CD8-positive, alpha-beta memory T cell (primary cell): ENCODE results near the gene OR14C36. TPM values are rescaled to one million over a fixed set of nuclear protein-coding genes. Genes with fewer than 3 reads are reported as not detected.
"Not testable (repeated sequence)": the region's sequence is repeated elsewhere in the genome, so short reads cannot be mapped to it uniquely, and the experiment has no call there.

Source experiments
- CTCF ChIA-PET: fragments of 350-600 bp; sonication (Branson Sonifier 250); formaldehyde crosslinking; loops from one replicate; lab custom pipeline; 2021; ENCODE audit warnings: antibody characterized with exemption; lab: Charles Lee
- POLR2A ChIA-PET: fragments of 350-600 bp; sonication (Branson Sonifier 250); formaldehyde crosslinking; loops from one replicate; lab custom pipeline; 2021; ENCODE audit warnings: antibody characterized with exemption; lab: Charles Lee
- DNase-seq, 5 donors: peaks; one replicate each; pipeline versions ENCODE4 v3.0.0 to v3.0.0-alpha.2; 2020 to 2022; ENCODE audit warnings: mixed read lengths in 1 of 5
- H3K27ac ChIP-seq: one replicate; pipeline ENCODE4 v1.7.0; 2013; ENCODE audit warnings: low read depth, mild to moderate bottlenecking, low read length, moderate library complexity
- H3K27me3 ChIP-seq: 2 replicates; pipeline ENCODE4 v1.7.0; 2013; ENCODE audit warnings: low read length, mild to moderate bottlenecking; ENCODE audit not compliant: insufficient read depth, poor library complexity, severe bottlenecking
- H3K36me3 ChIP-seq: 2 replicates; pipeline ENCODE4 v1.7.0; 2013; ENCODE audit warnings: mild to moderate bottlenecking, low read length, moderate library complexity; ENCODE audit not compliant: insufficient read depth
- H3K4me1 ChIP-seq: 2 replicates; pipeline ENCODE4 v1.7.0; 2013; ENCODE audit warnings: mild to moderate bottlenecking, low read length, moderate library complexity; ENCODE audit not compliant: insufficient read depth
- H3K4me3 ChIP-seq: 2 replicates; pipeline ENCODE4 v1.7.0; 2013; ENCODE audit warnings: mild to moderate bottlenecking, low read length
- H3K9me3 ChIP-seq: 2 replicates; pipeline ENCODE4 v1.7.0; 2013; ENCODE audit warnings: mild to moderate bottlenecking, low read length
- H3K27ac Mint-ChIP-seq, 8 donors: one replicate each; pipeline ENCODE4 v1.8.0; 2020 to 2021; ENCODE audit warnings: mixed read lengths in 8 of 8, mild to moderate bottlenecking in 6 of 8, inconsistent platforms in 3 of 8, moderate library complexity in 3 of 8
- H3K27me3 Mint-ChIP-seq, 2 donors: one replicate each; pipeline ENCODE4 v1.8.0; 2020 to 2021; ENCODE audit warnings: mixed read lengths in 2 of 2, mild to moderate bottlenecking in 1 of 2, moderate library complexity in 1 of 2
- H3K36me3 Mint-ChIP-seq, 3 donors: one replicate each; pipeline ENCODE4 v1.8.0; 2020 to 2021; ENCODE audit warnings: mixed read lengths in 3 of 3, inconsistent platforms in 1 of 3, mild to moderate bottlenecking in 1 of 3
- H3K4me1 Mint-ChIP-seq, 3 donors: one replicate each; pipeline ENCODE4 v1.8.0; 2020 to 2021; ENCODE audit warnings: mixed read lengths in 3 of 3, inconsistent platforms in 1 of 3, mild to moderate bottlenecking in 1 of 3
- H3K4me3 Mint-ChIP-seq, 7 donors: one replicate each; pipeline ENCODE4 v1.8.0; 2020 to 2021; ENCODE audit warnings: mixed read lengths in 7 of 7, mild to moderate bottlenecking in 6 of 7, moderate library complexity in 4 of 7, inconsistent platforms in 2 of 7
- H3K9me3 Mint-ChIP-seq, 5 donors: one replicate each; pipeline ENCODE4 v1.8.0; 2020 to 2022; ENCODE audit warnings: mixed read lengths in 5 of 5, mild to moderate bottlenecking in 3 of 5, moderate library complexity in 2 of 5, inconsistent platforms in 1 of 5
- polyA plus RNA-seq: library from polyadenylated mRNA; unstranded; fragments of 300-500 nt; fragmentation: Illumina TruSeq; gene quantifications from one replicate; pipeline ENCODE4 v1.2.3, GENCODE V29; 2021
- total RNA-seq, 2 experiments: library from RNA; stranded (reverse); gene quantifications; one replicate each; pipeline ENCODE4 v1.2.3, GENCODE V29; 2021

Gene OR14C36, protein sequence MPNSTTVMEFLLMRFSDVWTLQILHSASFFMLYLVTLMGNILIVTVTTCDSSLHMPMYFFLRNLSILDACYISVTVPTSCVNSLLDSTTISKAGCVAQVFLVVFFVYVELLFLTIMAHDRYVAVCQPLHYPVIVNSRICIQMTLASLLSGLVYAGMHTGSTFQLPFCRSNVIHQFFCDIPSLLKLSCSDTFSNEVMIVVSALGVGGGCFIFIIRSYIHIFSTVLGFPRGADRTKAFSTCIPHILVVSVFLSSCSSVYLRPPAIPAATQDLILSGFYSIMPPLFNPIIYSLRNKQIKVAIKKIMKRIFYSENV
- not detected for total RNA-seq
- polyA plus RNA-seq, result not detected

DNA sequence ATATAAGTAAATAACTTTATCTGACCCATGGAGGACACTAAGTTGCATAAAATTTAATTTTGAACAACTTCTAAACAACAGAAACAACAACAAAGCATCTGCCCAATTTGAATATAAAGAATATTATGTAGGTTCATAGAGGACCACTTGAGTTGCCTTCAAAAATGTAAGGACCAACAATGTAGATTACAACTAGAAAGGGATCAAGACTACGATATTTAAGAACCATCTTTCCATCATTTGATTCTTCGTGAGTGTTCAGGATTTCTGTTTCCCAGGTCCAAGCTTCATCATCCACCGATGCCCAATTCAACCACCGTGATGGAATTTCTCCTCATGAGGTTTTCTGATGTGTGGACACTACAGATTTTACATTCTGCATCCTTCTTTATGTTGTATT lies at the start of gene OR14C36:
Gene OR14C36, plus strand, starts transcription at position 301 of the 400 bp plus-strand sequence. Its CDS starts 0 bp downstream, at position 301.
- Mint-ChIP-seq H3K4me3 (no peak within 1 kb of the TSS), H3K4me1 (no peaks in the 10 kb centered on the region), H3K27me3 (peaks cover 3 to 10% of the 10 kb centered on the region in 2 donors), H3K36me3 (no peaks in the 10 kb centered on the region), H3K27ac (no peak within 1 kb of the TSS), H3K9me3 (no peaks in the 10 kb centered on the region)
- CTCF ChIA-PET, result no interaction called here
- no peak within 1 kb of the TSS for H3K4me3 ChIP-seq
- no peaks in the 10 kb centered on the region for H3K4me1 ChIP-seq
- no peak for DNase-seq
- H3K27me3 ChIP-seq, result no peaks in the 10 kb centered on the region
- H3K36me3 ChIP-seq, result no peaks in the 10 kb centered on the region
- H3K9me3 ChIP-seq, result no peaks in the 10 kb centered on the region
- H3K27ac ChIP-seq, result no peak within 1 kb of the TSS
- POLR2A ChIA-PET, result no interaction called here

DNA sequence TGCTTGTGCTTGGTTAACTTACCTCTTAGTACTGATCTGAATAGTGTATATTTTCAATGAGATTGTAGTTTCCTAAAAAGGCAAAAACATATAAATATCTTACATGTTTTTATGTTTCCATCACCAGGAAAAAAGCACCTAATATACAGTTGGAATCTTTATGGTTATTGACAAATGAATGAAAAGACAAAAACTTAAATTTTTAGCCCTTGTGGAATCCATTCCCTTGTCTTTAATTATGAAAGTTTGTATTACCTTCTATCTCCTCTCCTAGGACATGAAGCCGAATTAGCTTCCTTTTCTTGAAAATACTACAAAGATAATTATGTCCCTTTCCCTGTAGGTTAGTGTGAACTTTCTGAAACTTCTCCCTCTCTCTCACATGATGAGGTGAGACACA lies 45.3 kb upstream of the OR14C36 start, which contains the start of gene OR2T12:
Gene OR2T12, minus strand, starts transcription at position 101 of the 400 bp plus-strand sequence. CDS start 7,846 bp downstream, outside the sequence.
- no peak within 1 kb of the TSS for H3K27ac Mint-ChIP-seq
- H3K27me3 Mint-ChIP-seq, result peaks cover 0 to 2% of the 10 kb centered on the region in 2 donors
- POLR2A ChIA-PET, result no interaction called here
- Histone ChIP-seq H3K27ac (no peak within 1 kb of the TSS), H3K36me3 (no peaks in the 10 kb centered on the region), H3K4me1 (no peaks in the 10 kb centered on the region), H3K4me3 (no peak within 1 kb of the TSS), H3K9me3 (no peaks in the 10 kb centered on the region), H3K27me3 (no peaks in the 10 kb centered on the region)
- peaks cover 0 to 7% (median 0%) of the 10 kb centered on the region in 5 donors for H3K9me3 Mint-ChIP-seq
- no peaks in the 10 kb centered on the region for H3K36me3 Mint-ChIP-seq
- H3K4me3 Mint-ChIP-seq, result no peak within 1 kb of the TSS
- no peak for DNase-seq
- CTCF ChIA-PET, result no interaction called here
- no peaks in the 10 kb centered on the region for H3K4me1 Mint-ChIP-seq

DNA sequence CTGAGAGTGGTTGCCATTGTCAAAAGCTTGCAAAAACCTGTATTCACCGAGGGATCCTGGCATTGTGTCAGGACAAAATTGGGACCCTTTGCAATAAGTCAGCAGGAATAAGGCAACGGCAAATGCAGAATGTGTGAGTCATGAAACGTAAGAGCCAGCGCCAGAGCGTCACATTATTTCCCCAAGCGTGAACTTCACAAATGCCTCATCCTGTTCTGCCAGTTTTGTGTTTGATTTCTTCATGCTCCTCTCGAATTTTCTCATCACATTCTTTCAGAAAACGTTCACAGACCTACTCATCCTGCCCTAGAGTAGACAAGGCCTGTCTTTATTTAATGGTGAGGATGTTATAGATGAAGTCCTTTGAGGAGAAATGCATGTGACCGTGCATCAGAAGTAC lies 42.9 kb upstream of the OR14C36 start:
- H3K9me3 ChIP-seq, H3K27me3 ChIP-seq, H3K27ac ChIP-seq, H3K9me3 Mint-ChIP-seq, H3K36me3 Mint-ChIP-seq, H3K4me3 ChIP-seq, POLR2A ChIA-PET, CTCF ChIA-PET, H3K27ac Mint-ChIP-seq, H3K4me1 ChIP-seq, H3K4me1 Mint-ChIP-seq, H3K4me3 Mint-ChIP-seq, H3K36me3 ChIP-seq, H3K27me3 Mint-ChIP-seq, DNase-seq: not testable (repeated sequence)

DNA sequence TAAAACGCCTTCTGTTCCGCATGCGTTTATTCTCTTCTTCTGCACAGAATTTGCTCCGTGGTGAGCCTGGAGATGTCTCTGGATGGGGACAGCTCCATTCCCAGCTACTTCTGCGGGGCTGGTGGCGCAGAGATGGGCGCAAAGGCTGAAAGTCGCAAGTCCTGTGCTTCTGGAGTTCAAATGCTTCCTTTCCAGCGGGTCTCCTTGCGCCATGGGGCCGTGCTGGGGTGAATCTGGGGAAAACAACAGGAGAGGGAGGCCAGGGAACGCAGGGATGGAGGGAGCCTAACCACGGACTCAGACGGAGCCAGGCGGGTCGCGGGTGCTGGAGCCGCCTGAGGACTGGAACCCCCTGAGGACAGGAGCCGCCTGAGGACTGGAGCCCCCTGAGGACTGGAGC lies 42.5 kb upstream of the OR14C36 start:
- POLR2A ChIA-PET, result no interaction called here
- H3K4me3 ChIP-seq, result no peak overlapping the region
- Mint-ChIP-seq H3K4me1 (no peaks in the 10 kb centered on the region), H3K27me3 (no peaks in the 10 kb centered on the region), H3K4me3 (no peak overlapping the region), H3K27ac (no peak overlapping the region), H3K36me3 (no peaks in the 10 kb centered on the region), H3K9me3 (peaks cover 0 to 8% (median 2%) of the 10 kb centered on the region in 5 donors)
- no peaks in the 10 kb centered on the region for H3K27me3 ChIP-seq
- CTCF ChIA-PET, result no interaction called here
- H3K36me3 ChIP-seq, result no peaks in the 10 kb centered on the region
- no peak overlapping the region for H3K27ac ChIP-seq
- H3K4me1 ChIP-seq, result no peaks in the 10 kb centered on the region
- DNase-seq, result no peak
- H3K9me3 ChIP-seq, result no peaks in the 10 kb centered on the region

GRCh38 chr1:248306740-248307139 lies 41.8 kb upstream of the OR14C36 start:
- H3K36me3 ChIP-seq, H3K4me1 ChIP-seq, CTCF ChIA-PET, H3K9me3 Mint-ChIP-seq, DNase-seq, H3K27me3 Mint-ChIP-seq, H3K4me1 Mint-ChIP-seq, POLR2A ChIA-PET, H3K4me3 Mint-ChIP-seq, H3K27ac Mint-ChIP-seq, H3K36me3 Mint-ChIP-seq, H3K27ac ChIP-seq, H3K4me3 ChIP-seq, H3K9me3 ChIP-seq, H3K27me3 ChIP-seq: not testable (repeated sequence)

DNA sequence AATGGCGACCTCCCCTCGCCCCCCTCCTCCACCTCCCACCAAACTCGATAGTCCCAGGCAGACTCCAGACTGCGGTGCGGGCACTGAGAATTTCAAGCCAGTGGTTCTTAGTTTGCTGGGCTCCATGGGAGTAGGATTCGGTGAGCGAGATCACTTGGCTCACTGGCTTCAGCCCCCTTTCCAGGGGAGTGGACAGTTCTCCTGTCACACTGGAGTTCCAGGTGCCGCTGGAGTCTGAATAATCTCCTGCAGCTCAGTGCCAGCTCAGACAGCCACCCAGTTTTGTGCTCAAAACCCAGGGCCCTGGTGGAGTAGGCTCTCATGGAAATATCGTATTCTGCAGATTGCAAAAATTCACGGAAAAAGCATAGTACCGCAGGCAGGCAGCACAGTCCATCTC lies 31.8 kb upstream of the OR14C36 start:
- Histone ChIP-seq H3K27me3 (no peaks in the 10 kb centered on the region), H3K9me3 (no peaks in the 10 kb centered on the region), H3K4me1 (no peaks in the 10 kb centered on the region), H3K36me3 (no peaks in the 10 kb centered on the region), H3K27ac (no peak overlapping the region), H3K4me3 (no peak overlapping the region)
- Mint-ChIP-seq H3K36me3 (no peaks in the 10 kb centered on the region), H3K27ac (no peak overlapping the region), H3K27me3 (peaks cover 0 to 5% of the 10 kb centered on the region in 2 donors), H3K4me3 (no peak overlapping the region), H3K9me3 (peaks cover 8 to 21% (median 14%) of the 10 kb centered on the region in 5 donors), H3K4me1 (no peaks in the 10 kb centered on the region)
- POLR2A ChIA-PET, result no interaction called here
- no peak for DNase-seq
- CTCF ChIA-PET, result no interaction called here

- DNase-seq, result no peak
- ChIA-PET POLR2A (no interaction called here), CTCF (no interaction called here)
- H3K4me3 Mint-ChIP-seq, result no peak within 1 kb of the TSS
- H3K36me3 Mint-ChIP-seq, result no peaks in the 10 kb centered on the region
- H3K36me3 ChIP-seq, result no peaks in the 10 kb centered on the region
- no peaks in the 10 kb centered on the region for H3K9me3 ChIP-seq
- H3K4me1 Mint-ChIP-seq, result no peaks in the 10 kb centered on the region
- no peaks in the 10 kb centered on the region for H3K4me1 ChIP-seq
- H3K4me3 ChIP-seq, result no peak within 1 kb of the TSS
- H3K27ac Mint-ChIP-seq, result peak within 1 kb of the TSS in 1 of 8 donors; percentile 37
- peaks cover 0 to 6% (median 4%) of the 10 kb centered on the region in 5 donors for H3K9me3 Mint-ChIP-seq
- no peak within 1 kb of the TSS for H3K27ac ChIP-seq
- H3K27me3 Mint-ChIP-seq, result no peaks in the 10 kb centered on the region
- no peaks in the 10 kb centered on the region for H3K27me3 ChIP-seq
Observed at GRCh38 chr1:248324468-248324867, 24.1 kb upstream of the OR14C36 start, which contains the start of gene OR2M7. Gene OR2M7, minus strand, starts transcription at chr1:248324568. Its CDS starts 0 bp downstream, at chr1:248324568.

DNA sequence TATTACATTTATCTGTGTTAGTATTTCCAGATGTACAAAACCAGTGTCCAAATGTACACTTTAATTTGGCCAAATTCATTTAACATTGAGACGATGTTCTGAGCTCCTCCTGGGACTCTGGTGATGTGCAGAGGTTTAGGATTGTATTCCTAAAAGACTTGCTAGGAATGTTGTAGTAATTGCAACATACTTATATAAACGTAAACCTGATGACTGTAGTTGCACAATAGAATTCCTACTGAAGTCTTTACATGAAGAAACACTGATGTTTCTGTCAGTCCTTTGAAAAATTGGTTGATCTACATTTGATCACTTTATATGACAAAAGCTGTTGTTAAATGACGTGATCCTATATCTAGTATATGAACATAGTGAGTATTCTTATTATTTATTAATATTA lies 5.1 kb upstream of the OR14C36 start:
- Mint-ChIP-seq H3K27me3 (peaks cover under 1 to 1% of the 10 kb centered on the region in 2 donors), H3K4me1 (no peaks in the 10 kb centered on the region), H3K36me3 (no peaks in the 10 kb centered on the region), H3K4me3 (no peak overlapping the region), H3K27ac (no peak overlapping the region), H3K9me3 (no peaks in the 10 kb centered on the region)
- H3K4me1 ChIP-seq, result no peaks in the 10 kb centered on the region
- no peaks in the 10 kb centered on the region for H3K36me3 ChIP-seq
- no peak for DNase-seq
- H3K4me3 ChIP-seq, result no peak overlapping the region
- no peaks in the 10 kb centered on the region for H3K9me3 ChIP-seq
- no peak overlapping the region for H3K27ac ChIP-seq
- CTCF ChIA-PET, result no interaction called here
- H3K27me3 ChIP-seq, result no peaks in the 10 kb centered on the region
- POLR2A ChIA-PET, result no interaction called here
